HG03039 (cell line): ENCODE measurements around the gene HMCES.
"Not testable (repeated sequence)": the region's sequence is repeated elsewhere in the genome, so short reads cannot be mapped to it uniquely, and the experiment has no call there.

Experiments used
- ATAC-seq: cut with Tn5 transposase; IDR thresholded peaks from one replicate; pipeline ENCODE4 v1.9.1; 2021; ENCODE audit warnings: mild to moderate bottlenecking, moderate library complexity; ENCODE audit not compliant: unreplicated experiment

Gene HMCES

GRCh38 chr3:129257609-129258008 lies 21.1 kb upstream of the HMCES start:
- no peak for ATAC-seq

DNA sequence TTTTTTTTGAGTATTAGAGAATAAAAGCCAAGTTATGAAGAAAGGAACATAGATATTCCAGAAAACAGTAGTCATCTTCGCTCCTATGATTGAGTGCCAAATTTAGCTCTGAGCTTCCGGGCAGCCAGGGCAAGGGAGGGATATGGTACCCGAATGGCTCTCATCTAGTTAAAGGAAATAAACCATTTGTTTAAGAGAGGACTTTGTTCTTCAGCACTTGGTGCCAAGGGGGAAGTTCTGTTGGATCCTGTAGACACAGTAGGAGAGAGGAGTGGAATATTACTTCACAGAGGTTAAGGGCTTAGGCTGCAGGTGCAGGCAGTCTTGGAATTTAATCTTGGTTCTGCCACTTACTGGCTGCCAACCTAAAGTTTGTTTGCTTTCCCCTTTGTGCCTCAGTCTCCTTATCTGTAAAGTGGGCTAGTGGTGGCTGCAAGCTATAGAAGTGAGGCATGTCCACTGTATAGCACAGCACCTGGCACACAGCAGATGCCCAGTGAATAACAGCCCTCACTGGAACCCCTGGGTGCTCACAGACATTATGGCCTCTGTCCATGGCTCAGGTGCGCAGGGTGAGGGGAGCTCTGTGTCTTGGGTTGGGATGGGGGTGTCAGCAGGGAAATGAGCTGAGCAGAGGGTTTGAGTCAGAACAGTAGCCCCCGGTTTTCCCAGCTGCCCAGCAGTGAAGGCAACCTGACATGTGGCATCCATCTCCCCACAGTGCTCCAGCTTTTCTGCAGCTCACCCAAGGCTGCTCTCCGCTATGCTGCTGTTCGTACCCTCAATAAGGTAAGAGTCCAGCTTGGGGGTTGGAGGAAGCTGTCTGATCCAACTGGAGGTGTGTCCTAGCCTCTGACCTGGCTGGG lies 18.8 kb upstream of the HMCES start:
- ATAC-seq = no peak

GRCh38 chr3:129260606-129261005 lies 18.1 kb upstream of the HMCES start:
- no peak for ATAC-seq

- ATAC-seq = no peak
These were observed 16.8 kb upstream of the HMCES start for GRCh38 chr3:129261894-129262293.

- ATAC-seq = no peak
These were observed 15.3 kb upstream of the HMCES start for GRCh38 chr3:129263161-129263910.

DNA sequence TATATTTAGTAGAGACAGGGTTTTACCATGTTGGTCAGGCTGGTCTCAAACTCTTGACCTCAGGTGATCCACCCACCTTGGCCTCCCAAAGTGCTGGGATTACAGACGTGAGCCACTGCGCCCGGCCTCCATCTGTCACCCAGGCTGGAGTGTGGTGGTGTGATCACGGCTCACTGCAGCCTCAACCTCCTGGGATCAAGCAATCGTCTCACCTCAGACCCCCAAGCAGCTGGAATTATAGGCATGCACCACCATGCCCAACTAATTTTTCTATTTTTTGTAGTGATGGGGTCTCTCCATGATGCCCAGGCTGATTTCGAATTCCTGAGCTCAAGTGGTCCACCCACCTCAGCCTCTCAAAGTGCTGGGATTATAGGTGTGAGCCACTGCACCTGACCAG lies 13.7 kb upstream of the HMCES start:
- not testable (repeated sequence) for ATAC-seq

DNA sequence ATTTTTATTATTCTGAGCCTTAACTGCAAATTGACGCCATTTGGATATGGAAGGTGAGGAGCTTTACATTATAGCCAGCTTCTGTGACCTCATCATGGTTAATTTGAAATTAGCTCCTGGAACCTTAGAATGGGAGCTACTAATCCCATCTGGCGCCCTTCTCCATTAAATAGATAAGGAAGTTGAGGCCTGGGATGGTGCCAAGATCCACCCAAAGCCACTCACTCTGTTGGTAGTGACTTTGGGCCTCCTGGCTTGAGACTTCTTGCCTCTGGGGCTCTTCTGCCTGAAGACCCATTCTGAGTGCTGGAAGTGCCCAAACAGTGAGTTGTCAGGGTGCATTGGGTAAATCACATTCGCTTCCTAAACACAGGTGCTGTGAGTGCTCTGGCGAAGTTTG lies 12.0 kb upstream of the HMCES start:
- no peak for ATAC-seq

DNA sequence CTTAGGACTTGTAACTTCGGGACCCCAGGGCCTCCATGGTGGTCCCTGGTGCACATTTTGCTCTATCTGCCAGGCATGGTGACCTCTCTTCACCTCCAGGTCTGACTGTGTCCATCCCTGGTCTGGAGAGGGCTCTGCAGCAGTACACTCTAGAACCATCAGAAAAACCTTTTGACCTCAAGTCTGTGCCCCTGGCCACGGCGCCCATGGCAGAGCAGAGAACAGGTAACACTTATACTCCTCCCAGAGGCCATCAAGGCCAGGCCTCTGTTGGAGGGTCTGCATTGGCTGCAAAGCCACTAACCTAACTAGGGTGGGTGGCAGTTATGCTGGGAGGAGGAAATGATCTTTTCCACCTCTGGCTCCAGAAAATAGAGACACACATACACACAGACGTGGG lies 10.3 kb upstream of the HMCES start:
- ATAC-seq = no peak

- ATAC-seq = no peak
These were observed 7.0 kb upstream of the HMCES start for GRCh38 chr3:129271674-129272073.

- ATAC-seq = peak; percentile 72
These were observed 2.3 kb upstream of the HMCES start for GRCh38 chr3:129276385-129276784.

DNA sequence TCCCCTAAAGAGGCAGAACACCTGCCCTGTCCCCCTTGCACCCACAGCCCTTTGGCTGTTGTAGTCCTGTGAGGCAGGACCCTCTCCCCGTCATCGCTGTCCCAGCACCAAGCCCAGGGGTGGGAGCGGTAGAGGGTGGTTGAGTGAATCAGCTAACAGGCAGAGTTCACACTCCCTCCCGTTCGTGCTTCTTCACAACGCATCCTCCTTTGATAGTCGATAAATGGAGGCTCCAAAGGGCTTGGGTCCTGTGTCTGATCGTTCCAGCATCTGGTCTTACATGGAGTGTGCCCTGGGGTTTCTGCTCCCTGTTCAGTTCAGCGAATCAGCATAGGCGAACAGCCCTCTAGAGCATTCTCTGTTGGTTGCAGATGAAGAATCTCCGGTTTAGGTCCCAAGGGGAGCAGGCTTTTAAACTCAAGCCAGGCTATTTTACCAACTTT lies 820 bp upstream of the HMCES start:
- no peak for ATAC-seq

DNA sequence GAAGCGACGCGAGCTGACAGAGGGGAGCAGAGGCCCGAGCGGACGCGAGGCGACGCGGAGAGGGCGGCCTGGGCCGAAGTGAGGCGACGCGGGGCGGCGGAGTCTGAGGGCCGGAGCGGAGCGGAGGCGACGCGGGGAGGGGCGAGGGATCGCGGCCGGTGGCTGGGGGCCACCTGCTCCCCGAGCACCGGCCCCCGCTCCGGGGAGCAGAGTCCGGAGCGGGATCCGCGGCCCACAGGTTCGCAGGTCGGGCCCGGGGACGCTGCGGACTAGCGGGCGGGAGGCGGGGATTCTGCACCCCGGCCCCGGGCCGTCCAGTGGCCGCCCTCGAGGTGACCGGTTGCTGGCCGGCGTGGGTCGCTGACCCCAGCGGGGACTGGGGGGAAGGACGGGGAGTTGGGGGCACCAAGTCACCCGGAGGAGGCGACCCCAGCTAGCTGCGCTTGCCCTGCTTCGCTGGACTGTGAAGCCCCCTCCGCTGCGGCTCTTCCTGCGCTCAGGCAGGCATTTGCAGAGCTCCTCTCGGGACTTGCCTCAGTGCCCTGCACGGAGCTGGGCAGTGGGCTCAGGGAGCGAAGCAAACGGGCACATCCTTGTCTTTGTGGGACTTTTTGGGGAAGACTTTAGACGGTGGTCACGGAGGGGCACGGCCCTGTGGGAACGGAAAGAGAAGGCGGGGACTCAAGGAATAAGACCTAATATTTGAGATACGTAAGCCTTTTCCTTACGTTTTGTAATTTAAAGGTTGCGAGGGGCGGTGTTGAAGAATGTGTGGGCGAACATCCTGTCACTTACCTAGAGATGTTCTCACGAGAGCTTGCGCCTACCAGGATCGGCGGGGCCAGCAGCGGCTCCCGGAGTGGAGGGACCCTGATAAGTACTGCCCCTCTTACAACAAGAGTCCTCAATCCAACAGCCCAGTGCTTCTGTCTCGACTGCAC lies 566 bp downstream of the HMCES start:
- no peak for ATAC-seq

DNA sequence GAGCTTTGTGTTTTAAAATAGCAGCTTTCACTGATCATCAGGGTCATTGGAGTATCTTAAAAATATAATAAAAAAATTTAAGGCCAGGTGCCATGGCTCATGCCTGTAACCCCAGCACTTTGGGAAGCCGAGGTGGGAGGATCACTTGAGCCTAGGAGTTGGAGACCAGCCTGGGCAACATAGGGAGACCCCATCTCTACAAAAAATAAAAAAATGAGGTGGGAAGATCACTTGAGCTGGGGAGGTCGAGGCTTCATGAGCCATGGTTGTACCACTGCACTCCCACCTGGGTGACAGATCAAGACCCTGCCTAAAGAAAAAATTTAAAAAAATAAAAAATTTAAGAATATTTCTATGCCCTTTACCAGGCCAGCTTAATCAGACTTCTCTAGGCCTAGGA lies 1.5 kb downstream of the HMCES start:
- ATAC-seq = no peak

DNA sequence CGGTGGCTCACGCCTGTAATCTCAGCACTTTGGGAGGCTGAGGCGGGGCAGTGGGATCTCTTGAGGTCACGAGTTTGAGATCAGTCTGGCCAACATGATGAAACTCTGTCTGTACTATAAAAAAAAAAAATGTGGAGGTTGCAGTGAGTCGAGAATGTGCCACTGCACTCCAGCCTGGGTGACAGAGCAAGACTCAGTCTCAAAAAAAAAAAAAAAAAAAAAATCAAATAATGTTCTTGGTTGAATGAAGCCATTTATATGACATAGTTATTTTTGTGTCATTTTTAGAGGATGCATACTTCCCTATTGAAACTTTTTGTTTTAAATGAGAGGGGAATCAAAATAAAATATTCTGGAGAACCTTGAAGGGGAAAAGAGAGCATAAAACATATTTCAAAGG lies 3.1 kb downstream of the HMCES start:
- no peak for ATAC-seq

GRCh38 chr3:129282727-129283327 lies 4.2 kb downstream of the HMCES start:
- peak; percentile 58 for ATAC-seq

DNA sequence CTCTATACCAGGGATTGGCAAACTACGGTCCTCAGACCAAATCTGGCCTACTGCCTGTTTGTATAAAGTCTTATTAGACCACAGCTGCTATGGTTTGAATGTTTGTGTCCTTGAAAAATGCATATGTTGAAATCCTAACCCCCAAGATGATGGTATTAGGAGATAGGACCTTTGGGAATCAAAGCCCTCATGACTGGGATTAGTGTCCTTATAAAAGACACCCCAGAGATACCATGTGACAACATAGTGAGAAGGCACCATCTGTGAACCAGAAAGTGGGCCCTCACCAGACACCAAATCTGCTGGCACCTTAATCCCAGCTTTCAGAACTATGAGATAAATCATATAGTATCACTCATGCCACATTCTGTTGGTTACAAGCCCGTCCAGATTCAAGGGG lies 7.4 kb downstream of the HMCES start:
- ATAC-seq = no peak

DNA sequence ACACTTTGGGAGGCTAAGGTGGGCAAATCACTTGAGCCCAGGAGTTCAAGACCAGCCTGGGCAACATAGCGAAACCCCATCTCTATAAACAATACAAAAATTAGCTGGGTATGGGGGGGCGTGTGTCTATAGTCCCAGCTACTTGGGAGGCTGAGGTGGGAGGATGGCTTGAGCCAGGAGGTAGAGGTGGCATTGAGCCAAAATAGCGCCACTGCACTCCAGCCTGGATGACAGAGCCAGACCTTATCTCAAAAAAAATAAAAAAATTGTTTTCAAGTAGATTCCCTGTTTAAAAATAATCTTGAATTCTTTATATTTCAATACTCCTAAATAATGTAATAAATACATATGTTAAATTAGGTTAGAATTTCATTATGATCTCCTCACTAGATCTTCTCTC lies 9.8 kb downstream of the HMCES start:
- no peak for ATAC-seq

DNA sequence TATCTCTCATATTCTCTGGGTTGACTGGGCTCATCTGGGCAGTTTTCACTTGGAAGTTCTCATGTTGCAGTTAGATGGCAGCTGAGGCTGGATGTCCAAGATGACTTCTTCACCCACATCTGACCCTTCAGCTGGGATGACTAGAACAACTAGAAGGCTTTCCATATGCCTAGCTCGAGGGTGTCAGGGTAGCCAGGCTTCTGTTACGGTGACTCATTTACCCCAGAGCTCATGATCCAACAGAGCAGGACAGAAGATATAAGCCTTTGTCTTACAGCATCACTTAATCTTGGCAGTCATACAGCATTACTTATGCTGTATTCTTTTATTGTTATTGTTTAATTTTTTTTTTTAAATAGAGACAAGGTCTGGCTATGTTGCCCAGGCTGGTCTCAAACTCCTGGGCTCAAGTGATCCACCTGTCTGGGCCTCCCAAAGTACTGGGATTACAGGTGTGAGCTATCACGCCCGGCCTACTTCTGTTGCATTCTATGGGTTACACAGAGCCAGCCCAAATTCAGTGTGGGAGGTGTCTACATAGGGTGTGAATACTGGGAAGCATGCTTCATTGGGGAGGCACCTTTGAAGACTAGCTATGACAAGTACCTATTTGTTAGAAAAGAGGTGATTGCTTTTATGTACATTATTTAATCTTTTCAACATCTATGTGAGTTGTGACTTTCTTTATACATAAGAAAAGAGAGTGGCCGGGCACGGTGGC lies 10.7 kb downstream of the HMCES start:
- no peak for ATAC-seq

DNA sequence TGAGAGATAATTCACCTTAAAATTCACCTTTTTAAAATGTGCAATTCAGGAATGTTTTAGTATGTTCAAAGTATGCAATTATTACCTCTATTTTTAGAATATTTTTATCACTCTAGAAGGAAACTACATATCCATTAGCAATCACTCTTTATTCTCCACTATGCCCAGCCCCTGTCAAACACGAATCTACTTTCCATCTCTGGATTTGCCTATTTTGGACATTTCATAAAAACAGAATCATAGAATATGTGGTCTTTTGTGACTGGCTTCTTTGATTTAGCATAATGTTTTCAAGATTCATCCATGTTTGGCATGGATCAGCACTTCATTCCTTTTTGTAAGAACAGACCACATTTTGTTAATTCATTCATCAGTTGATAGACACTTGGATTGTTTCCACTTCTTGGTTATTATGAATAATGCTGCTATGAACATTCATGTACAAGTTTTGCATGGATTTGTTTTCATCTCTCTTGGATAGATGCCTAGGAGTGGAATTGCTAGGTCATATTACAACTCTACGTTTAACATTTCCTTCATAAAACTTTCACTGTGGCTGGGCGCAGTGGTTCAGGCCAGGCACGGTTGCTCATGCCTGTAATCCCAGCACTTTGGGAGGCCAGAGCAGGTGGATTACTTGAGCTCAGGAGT lies 12.7 kb downstream of the HMCES start:
- no peak for ATAC-seq

DNA sequence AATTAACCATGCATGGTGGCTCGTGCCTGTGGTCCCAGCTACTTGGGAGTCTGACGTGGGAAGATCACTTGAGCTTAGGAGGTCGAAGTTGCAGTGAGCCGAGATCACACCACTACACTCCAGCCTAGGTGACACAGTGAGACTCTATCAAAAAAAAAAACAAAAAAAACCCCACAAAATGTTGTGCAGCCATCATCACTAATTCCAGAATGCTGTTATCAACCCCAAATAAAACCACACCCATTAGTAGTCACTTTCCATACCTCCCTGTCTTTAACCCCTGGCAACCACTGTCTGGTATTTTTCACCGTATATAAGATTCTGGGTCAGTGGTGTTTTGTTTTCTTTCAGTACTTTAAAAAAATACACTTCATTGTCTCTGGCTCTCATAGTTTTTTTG lies 16.6 kb downstream of the HMCES start:
- no peak for ATAC-seq
